Measurements from ENCODE around the gene AKAP9. TPM values are rescaled to one million over a fixed set of nuclear protein-coding genes. Genes with fewer than 3 reads are reported as not detected.
"Not testable (repeated sequence)": the region's sequence is repeated elsewhere in the genome, so short reads cannot be mapped to it uniquely, and the experiment has no call there.

AKAP9 gene
- 217 TPM for total RNA-seq

DNA sequence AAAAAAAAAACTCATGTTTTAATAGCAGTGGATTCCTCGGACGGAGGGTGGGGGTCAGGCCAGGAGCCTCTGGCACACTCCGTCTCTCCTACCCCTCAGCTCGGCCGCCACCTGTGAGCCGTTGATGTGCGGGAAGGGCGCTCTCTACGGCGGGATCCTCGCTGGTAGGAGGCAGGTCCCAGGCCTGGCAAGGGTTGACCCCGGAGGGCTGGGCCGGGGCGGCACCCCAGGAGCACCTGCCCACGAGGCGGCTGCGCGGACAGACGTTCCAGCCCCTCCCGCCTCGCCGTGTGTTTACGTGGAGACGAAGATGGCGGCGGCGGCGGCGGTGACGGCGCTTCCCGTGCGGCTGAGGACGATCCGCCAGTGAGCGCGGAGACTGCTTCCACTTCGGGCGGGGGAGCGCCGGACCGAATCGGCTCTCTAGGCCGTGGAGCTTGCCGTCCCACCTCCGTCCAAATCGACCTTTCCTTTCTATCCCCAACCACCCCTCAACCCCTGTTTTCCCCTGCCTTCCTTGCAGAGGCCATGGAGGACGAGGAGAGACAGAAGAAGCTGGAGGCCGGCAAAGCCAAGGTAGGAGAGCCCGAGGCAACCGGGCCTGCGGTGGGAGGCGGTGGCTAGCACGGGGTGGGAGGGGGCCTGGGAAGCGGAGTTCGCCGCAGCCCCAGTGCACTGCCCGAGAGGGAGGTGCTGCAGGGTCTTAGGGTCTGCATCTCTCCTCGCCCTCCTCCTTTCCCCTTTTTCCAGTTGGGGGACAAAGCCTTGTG lies at the start of gene AKAP9:
AKAP9 (plus strand) TSS at position 291 of the 770 bp plus-strand sequence; CDS start at position 529, 238 bp downstream.
- DNase-seq = peak; percentile 80

DNA sequence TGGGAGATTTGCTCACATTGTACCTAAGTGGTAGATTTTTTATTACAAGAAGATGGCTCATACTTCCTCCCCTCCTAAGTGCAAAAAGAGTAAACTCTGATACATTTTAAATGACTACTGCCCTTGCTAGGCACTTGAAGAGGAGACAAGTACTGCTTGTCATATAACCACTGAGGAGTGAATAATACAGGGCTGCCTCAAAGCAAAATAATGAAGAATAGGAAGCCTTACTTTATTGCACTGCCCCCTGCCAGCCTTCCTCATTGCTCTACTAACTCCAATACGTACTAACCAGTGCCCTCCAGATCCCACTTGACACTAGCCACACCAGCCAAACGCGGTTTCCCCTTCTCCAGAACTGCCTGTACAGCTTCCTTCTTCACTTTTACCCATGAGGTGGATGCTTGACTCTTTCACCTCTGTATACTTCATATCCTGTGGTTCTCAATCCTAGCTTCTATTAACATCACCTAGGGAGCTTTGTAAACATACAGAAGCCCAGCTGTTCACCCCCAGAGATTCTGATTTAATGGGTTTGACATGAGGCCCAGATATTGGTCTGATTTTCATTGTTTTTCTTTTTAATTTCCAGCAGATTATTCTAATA lies 48.5 kb upstream of the AKAP9 start:
- DNase-seq = no peak

DNA sequence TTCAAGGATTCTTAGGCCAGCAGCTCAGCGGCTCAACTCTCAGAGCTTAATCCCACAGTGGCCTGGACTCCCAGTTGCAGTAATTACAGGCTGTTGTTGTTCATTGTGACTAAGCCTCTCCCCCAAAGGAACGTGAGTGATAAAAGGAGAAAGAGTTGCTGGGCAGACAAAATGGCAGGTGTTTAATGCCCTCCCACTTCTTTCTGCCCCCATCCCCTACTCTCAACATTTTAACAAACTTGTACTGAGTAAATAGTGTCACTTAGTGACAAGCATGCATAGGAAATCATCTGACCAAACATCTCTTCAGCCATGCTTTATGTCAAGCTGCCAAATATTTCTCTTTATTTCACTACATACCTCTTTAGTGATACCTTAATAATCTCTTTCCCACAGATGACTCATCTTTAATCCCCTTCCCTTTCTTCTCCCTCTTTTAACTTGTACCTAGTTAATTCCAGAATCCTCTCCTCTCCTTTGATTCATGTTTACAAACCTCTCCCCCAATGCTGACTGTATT lies 47.8 kb upstream of the AKAP9 start:
- DNase-seq = no peak

DNA sequence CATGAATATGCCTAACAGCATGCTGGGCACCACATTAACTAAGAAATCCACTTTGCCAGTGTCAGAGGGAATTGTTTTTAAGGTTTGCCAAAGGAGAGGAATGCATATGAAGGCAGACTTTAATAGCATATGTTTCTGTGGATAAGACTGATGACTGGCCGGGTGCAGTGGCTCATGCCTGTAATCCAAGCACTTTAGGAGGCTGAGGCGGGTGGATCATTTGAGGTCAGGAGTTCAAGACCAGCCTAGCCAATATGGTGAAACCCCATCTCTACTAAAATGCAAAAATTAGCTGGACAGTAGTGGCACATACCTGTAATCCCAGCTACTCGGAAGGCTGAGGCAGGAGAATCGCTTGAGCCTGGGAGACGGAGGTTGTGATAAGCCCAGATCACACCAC lies 47.0 kb upstream of the AKAP9 start:
- DNase-seq = not testable (repeated sequence)

DNA sequence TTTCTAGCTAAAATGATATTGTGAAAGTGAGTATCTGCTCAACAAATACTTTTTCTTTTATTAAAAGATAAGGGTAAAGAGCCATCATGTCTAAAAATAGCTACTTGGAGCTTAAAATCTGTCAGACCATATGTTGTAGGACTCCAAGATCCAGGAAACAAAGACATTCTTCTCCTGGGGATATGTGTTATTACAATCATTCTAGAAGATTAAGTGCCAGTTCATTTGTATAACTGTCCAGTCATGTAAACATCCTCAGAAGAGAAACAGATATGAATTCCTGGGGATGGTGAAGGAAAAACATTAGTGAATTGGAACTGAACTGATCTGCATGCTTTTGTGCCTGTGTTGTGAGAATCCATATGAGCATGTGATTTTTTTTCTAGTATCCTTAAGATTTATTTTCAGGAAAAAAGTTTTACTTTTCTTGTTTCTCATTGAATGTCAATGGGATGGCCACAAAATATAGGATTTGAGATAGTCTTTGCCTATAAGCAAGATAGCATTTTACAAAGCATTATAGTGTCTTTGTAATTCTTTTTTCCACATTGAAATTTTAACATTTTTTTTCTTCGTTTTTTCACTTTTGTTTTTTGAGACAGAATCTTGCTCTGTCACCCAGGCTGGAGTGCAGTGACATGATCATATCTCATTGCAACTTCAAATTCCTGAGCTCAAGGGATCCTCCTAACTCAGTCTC lies 45.7 kb upstream of the AKAP9 start:
- DNase-seq = no peak

DNA sequence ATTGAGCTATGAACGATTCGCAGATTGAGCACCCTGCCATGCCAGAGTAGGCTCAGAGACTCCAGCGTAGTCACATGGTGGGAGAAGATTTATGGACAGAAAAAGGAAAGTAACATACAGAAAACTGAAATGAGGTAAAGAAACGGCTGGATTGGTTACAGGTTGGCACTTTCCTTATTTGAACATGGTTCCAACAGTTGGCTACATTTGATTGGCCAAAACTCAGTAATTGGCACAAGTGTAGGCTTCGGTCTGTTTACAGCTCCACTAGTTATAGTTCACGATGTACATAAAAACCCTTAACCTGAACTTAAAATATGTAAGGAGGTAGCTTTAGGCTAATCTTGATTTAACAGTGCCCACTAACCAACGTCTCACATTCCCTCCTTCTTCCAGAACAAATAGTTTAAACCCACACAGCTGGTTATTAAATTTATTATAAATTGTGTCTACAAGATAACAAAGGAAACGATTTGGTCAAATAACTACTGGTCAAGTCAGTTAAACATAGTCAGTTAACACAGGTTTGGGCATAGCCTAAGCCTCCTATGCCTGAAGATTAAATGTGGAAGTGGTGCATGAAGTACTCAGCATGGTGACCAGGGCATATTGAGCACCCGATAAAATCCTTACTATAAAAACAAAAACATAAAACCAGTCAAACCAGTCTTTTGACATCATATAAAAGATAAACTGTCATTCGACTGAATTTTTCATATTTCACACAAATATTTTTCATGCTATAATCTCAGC lies 42.2 kb upstream of the AKAP9 start:
- no peak for DNase-seq

DNA sequence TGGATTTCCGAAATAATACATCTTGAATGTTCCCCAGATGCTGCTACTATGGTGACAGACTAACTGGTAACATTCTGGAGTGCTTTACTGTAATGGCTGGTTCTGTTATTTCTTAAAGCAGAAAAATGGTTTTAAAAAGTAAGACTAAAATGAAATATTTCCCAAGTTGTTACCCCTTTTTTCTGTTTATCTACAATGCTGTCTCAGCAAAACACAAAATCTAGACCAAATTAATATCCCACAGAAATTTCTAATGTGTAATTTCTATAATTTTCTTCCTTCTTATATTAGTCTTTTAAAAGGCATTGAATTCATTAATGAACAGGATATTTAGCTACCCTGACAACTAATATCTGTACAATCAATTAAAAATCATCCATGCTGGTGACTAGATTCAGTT lies 41.1 kb upstream of the AKAP9 start:
- DNase-seq = no peak

DNA sequence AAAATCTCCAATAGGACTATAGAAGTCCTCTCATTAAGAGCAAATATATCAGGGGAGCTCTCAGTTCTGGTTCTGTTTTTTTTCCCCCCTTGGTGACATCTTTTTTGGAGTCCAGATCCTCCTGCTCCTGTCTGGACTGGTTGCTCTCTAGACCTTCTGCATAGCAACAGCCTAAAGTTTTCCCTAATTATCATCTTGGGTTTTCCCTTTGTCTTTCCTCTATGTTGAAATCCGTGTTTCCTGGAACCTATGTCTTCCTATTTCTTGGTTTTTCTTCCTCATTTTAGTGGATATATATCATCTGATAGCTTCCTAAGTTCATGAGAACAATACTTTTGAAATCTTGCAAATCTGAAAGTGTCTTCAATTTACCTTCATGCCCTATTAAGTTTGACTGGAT lies 30.5 kb upstream of the AKAP9 start:
- DNase-seq = no peak

DNA sequence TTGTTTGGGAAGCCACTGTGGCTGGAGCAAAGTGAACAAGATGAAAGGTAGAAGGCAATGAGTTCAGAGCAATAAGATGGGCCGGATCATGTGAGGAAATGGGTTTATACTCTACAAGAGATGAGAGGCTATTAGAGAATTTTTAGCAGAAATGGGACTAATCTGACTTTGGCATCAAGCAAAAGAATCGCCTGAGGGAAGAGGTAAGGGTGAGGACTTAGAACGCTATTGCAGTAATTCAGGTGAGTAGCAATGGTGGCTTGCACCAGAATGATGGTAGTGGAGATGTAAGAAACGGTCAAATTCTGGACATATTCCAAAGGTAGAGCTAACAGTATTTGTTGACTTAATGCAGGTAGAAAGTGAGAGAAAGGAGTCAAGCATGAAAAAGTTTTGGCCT lies 29.5 kb upstream of the AKAP9 start:
- no peak for DNase-seq

DNA sequence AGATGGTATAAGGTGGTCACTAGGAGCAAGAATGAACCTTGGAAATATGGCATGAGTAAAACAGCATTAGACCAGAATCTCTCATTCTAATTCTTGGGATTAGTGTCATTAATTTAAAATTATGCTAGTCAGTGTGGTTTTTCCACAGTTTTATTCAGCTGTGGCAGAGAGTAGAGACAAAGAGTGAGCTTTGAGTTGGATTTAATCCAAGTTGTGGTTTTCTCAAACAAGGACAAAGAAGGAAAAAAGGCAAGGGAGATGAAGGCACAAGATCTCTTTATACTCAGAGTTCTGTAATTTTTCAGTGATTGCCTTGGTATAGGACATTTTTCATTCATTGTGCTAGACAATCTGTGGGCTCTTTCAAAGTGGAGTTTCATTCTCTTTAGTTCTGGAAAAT lies 28.2 kb upstream of the AKAP9 start:
- no peak for DNase-seq

DNA sequence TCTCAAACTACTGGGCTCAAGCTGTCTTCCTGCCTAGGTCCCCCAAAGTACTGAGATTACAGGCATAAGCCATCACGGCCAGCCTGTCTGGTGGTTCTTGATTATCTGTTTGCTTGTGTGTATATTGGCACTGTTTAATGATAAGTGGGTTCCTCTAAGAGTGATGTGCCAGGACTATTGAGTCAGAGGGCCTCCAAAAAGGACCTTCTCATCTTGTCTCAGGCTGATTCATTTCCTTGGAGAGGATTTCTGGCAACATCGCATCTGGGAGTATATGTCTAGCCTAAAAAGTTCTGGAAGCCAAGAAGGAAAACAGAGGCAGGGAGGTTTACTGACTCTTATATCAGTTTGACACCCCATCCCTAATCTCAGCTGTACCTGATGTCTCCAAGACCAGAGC lies 27.1 kb upstream of the AKAP9 start:
- DNase-seq = no peak

DNA sequence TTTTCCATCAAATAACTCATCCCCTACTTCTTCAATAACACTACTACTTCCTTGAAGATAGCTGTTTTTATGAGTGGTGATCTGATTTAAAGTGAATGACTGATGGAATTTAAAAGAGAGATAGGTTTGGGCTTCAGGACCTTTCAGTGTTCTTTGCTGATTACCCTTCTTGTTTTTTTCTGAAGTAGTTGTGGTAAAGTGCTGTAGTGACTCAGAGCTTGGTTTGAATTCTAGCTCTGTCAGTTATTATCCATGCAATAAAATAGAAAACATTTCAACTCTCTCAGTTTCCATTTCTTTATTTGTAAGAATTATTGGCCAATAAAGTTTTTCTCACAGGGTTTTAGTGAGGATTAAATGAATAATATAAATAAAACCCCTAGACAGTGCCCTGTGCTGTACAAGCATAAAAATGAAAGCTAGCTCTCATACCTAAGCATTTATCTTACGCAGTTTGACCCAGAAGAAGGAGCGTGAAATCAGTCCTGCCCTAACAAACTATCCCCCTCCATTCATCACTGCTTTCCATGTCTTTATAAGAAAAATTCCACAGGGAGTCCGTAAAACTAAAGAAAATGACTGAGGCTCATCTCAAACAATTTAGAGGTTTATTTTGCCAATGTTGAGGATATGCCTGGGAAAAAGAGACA lies 25.1 kb upstream of the AKAP9 start:
- DNase-seq = no peak

DNA sequence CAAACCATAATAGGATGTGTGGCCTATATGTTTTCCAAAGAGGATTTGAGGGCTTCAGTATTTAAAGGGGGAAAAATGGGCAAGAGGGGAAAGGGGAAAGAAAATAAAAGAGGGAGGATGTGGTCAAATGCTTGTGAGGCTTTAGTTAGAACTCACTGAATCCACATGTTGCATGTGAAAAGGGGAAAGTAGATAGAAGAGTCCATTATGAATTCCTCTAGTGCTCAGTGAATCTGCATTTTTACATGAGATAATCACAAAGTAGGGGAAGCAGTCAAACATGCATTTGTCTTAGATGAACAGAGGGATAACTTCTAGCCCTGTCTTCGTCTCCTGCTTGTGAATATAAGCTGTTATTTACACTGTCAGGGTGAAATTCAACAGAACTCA lies 24.6 kb upstream of the AKAP9 start:
- DNase-seq = no peak

DNA sequence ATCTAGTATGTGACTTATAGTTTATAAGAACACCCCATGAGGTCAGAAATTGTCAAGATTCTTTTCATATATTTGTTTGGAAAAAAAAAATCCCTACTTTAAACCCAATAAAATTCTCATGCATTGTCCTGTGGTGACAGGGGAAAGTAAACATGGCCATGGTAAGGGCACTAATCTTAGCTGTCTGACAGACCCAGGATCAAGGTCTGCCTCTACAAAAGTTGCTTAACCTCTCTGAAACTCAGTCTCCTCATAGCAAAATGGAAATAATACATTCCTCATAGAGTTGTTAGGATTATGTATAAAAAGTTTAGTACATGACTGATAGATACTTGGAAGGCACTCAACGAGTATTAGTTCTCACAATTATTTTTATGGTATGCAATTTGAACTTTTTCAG lies 22.3 kb upstream of the AKAP9 start:
- DNase-seq = no peak

DNA sequence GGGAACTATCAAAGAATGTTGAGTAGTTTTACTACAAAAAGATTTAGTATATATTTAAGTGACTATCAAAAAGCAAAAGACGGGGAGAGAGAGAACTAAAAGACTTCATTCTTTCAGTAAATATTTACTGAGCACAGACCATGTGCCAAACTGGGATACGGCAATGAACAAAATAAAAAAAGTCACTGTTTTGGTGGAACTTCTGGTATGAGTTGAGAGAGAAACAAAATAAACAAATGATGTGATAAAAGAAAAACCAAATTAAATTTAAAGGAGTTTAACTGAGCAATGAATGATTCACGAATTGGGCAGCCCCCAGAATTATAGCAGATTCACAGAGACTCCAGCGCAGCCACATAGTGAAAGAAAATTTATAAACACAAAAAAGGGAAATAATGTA lies 17.8 kb upstream of the AKAP9 start:
- no peak for DNase-seq

DNA sequence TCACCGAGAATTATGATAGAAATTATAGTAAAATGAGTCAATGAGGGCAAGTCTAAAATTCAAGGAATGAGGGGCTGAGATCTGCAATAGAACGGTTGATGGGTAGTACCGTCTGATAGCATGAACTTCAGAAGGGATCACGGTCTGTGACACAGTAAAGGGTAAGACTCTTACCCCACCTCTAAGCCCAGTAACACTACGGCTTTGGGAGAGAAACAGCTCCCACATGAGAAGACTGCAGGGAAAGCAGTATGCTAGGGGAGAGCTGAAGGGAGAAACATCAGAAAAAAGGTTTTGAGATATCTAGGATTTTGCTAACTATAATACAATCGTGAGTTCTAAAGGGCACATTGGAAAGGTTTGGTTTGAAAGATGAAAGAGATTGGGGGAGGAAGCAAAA lies 12.8 kb upstream of the AKAP9 start:
- DNase-seq = no peak

DNA sequence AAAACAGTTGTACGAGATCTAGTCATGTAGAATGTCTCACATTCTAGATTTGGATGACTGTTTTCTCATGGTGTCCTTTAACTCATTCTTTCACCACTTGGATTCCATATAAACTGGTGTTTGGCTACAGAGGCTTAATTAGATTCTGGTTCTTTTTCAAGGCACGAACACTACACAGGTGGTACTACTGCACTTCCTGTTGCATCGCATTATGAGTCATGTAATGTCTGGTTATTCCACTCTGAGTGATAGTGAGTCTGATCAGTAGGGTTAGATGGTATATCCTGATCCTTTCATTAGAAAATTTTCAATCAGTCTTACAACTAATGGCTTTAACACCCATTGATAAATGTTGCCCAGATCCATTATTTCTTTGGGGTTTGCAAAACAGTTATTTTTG lies 11.2 kb upstream of the AKAP9 start:
- DNase-seq = no peak

DNA sequence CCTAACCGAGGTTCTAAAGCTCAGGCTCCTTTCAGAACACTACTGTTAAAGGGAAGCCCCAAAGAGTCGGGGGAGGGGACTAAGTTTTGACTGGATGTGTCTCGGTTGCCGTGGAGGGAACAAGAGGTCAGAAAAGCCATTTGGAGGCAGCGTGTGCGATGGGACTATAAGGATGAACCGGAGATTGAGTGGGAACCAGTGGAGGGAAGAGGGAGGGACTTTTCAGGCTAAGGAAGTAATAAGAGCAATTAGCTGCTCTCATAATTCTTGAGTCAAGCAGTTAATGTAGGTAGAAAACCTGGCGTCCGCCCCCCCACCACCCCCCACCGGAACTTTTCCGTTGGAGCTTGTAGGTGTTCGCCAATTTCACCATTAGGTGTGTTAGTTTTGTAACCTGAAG lies 491 bp upstream of the AKAP9 start:
- DNase-seq = peak; percentile 22

DNA sequence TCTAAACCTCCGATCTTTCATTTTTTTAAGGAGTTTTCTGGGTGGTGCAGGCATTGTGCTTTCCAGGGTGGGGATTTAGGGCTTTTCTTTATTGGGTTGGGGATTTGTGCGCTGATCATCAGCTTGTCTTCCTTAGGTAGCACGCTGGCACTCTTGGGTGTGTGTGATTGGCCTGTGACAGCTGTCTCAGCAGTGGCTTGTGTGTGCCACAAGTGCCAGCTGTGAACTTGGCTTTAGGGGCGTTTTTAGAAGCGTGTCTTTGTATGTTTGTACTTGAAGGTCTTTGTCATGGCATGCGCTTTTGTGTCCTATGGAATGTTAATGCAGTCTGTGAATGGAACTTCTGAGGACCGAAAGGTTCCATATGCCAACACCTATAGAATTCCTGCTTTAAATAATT lies 788 bp downstream of the AKAP9 start:
- peak; percentile 6 for DNase-seq

DNA sequence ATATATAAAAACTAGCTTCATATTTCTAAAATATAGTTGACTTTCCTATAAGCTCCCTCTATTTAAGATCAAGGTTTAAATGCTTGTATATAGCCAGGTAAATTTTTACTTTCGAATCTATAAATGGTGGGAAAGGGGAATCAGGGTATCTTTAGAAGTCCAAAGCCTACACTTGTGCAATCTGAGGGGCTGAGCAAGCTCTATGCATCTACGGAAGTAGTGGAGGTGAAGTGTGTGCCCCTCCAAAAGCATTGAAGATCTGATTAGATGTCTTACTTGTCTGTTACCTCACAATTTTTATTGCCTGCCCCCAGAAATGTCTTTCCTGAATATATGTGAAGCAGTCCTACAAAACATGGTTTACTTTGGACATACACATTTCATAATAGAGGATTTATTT lies 1.6 kb downstream of the AKAP9 start:
- no peak for DNase-seq

DNA sequence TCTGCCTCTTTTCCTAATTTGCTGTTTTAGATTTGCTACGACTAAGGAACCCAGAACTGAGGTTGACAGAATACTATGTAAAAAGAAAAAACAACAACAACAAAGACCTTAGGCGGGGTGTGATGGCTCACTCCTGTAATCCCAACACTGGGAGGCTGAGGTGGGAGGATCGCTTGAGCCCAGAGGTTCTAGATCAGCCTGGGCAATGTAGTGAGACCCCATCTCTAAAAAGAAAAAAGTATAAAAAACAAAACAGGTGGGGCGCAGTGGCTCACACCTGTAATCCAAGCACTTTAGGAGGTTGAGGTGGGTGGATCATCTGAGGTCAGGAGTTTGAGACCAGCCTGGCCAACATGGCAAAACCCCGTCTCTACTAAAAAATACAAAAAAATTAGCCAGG lies 4.3 kb downstream of the AKAP9 start:
- not testable (repeated sequence) for DNase-seq

DNA sequence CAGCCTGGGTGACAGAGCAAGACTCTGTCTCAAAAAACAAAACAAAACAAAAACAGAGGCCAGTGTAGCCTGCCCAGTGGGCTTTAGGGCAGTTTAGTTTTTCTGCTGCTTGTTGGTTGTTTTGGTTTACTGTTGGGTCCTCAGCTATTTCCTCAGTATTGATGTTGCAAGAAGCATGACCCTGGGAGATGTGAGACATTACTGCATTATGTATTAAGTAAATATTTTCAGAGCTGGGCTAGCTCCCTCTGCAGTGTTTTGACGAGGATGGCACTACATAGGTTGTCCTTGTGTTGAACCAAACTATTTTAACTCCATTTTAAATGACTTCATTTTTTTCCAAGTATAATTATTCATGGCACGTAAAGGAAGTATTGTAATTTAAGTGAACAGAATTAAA lies 4.8 kb downstream of the AKAP9 start:
- no peak for DNase-seq

Data from occipital lobe (tissue), 2 donors.